ENCODE data around the gene SH3RF3. TPM values are rescaled to one million over a fixed set of nuclear protein-coding genes. Genes with fewer than 3 reads are reported as not detected.

Gene SH3RF3
- total and polyA plus RNA-seq, 2 of the 13 experiments (the other 11 are each of a cell fraction or from before 2014, with no cell fraction given) = 0.04 TPM; not detected in 1

- TF ChIP-seq HDAC1 (CRISPR knock-in tag; IDR thresholded peaks at IDR 0.05) = no peak
- no peak for TF ChIP-seq ZNF20 (CRISPR knock-in tag; IDR thresholded peaks at IDR 0.05)
- no peak for TF ChIP-seq ZNF570 (CRISPR knock-in tag; IDR thresholded peaks at IDR 0.05; ENCODE audit: borderline replicate concordance)
Observed at GRCh38 chr2:109313343-109313742, 184.3 kb downstream of the SH3RF3 start (continued).

- no peak overlapping the region for H3K4me3 ChIP-seq (replicated peaks in 1 of 3; ENCODE audit: insufficient read depth in 1 of 3, low read depth in 2 of 3, low read length in 3 of 3)
- no TSS peak for BruUV-seq (replicated peaks)
- intact Hi-C loops (cut with micrococcal nuclease; ENCODE audit: unreplicated experiment) = no loop called here
- H3K4me2 ChIP-seq (ENCODE audit: low read depth, low read length) = no peak overlapping the region
- no peak for TF ChIP-seq ATF4 (CRISPR knock-in tag; IDR thresholded peaks at IDR 0.05)
- H3K9me3 ChIP-seq (ENCODE audit: low read length) = no peaks in the 10 kb centered on the region
- H3K27ac ChIP-seq (ENCODE audit: extremely low read length, insufficient read depth, low read length) = no peak overlapping the region
- no peak overlapping the region for H3K9ac ChIP-seq (ENCODE audit: insufficient read depth, low read depth, low read length)
- H2AFZ ChIP-seq (ENCODE audit: low read length) = no peak overlapping the region
- FAIRE-seq (no peak), DNase-seq (ENCODE audit: low spot score) (no peak), ATAC-seq (no peak)
- CTCF ChIA-PET (ENCODE audit: low intra/inter-chr PET ratio, low total read pairs) = no interaction called here
- H3K27me3 ChIP-seq (ENCODE audit: control insufficient read depth in 1 of 2, insufficient read depth in 2 of 2, low read length in 2 of 2) = peaks cover 9 to 43% of the 10 kb centered on the region in 2 experiments; a peak in 4 of 5 replicates
- 67% methylated on average over 1 of the region's 2 CpGs for WGBS (ENCODE audit: low lambda C conversion rate)
- POLR2A ChIA-PET = no interaction called here
- H3K79me2 ChIP-seq (ENCODE audit: insufficient read depth, low read length) = no peaks in the 10 kb centered on the region
- in situ Hi-C loops (cut with HindIII; ENCODE audit: extremely low pct_ligation_motif_present, low pct_unique_long_range_greater_than_20kb) = no loop called here
- H3K36me3 ChIP-seq (replicated peaks in 1 of 2; ENCODE audit: control insufficient read depth in 1 of 2, insufficient read depth in 2 of 2, low read length in 2 of 2) = no peaks in the 10 kb centered on the region
- H4K20me1 ChIP-seq (ENCODE audit: insufficient read depth, low read length) = no peaks in the 10 kb centered on the region
- H3K4me1 ChIP-seq (ENCODE audit: insufficient read depth, low read length) = peaks cover 17% of the 10 kb centered on the region
Observed at GRCh38 chr2:109316091-109316490, 187.1 kb downstream of the SH3RF3 start.

GRCh38 chr2:109317471-109318095, 188.6 kb downstream of the SH3RF3 start:
- FAIRE-seq (peak; percentile 62), DNase-seq (ENCODE audit: low spot score) (no peak), ATAC-seq (peak; percentile 36; the same call in 2 of the 3 replicates)
- H2AFZ ChIP-seq (ENCODE audit: low read length) = no peak overlapping the region
- no peak overlapping the region for H3K27ac ChIP-seq (ENCODE audit: extremely low read length, insufficient read depth, low read length)
- no peak overlapping the region for H3K9ac ChIP-seq (ENCODE audit: insufficient read depth, low read depth, low read length)
- no peak overlapping the region for H3K4me3 ChIP-seq (replicated peaks in 1 of 3; ENCODE audit: insufficient read depth in 1 of 3, low read depth in 2 of 3, low read length in 3 of 3)
- H3K79me2 ChIP-seq (ENCODE audit: insufficient read depth, low read length) = no peaks in the 10 kb centered on the region
- in situ Hi-C loops (cut with HindIII; ENCODE audit: extremely low pct_ligation_motif_present, low pct_unique_long_range_greater_than_20kb) = no loop called here
- no peaks in the 10 kb centered on the region for H3K9me3 ChIP-seq (ENCODE audit: low read length)
- intact Hi-C loops (cut with micrococcal nuclease; ENCODE audit: unreplicated experiment) = no loop called here
- BruUV-seq (replicated peaks) = no TSS peak
- peaks cover 17% of the 10 kb centered on the region for H3K4me1 ChIP-seq (ENCODE audit: insufficient read depth, low read length)
- CTCF ChIA-PET (ENCODE audit: low intra/inter-chr PET ratio, low total read pairs) = no interaction called here
- H3K36me3 ChIP-seq (replicated peaks in 1 of 2; ENCODE audit: control insufficient read depth in 1 of 2, insufficient read depth in 2 of 2, low read length in 2 of 2) = no peaks in the 10 kb centered on the region
- peaks cover 9 to 43% of the 10 kb centered on the region in 2 experiments; a peak in 4 of 5 replicates for H3K27me3 ChIP-seq (ENCODE audit: control insufficient read depth in 1 of 2, insufficient read depth in 2 of 2, low read length in 2 of 2)
- peak overlapping the region; percentile 54 for H3K4me2 ChIP-seq (ENCODE audit: low read depth, low read length)
- POLR2A ChIA-PET = no interaction called here
- 13% methylated on average over 15 of the region's 15 CpGs for WGBS (ENCODE audit: low lambda C conversion rate)
- no peaks in the 10 kb centered on the region for H4K20me1 ChIP-seq (ENCODE audit: insufficient read depth, low read length)
- TF ChIP-seq TSC22D2 (CRISPR knock-in tag; IDR thresholded peaks at IDR 0.05; ENCODE audit: borderline replicate concordance) (no peak), FOXO4 (CRISPR knock-in tag; conservative IDR thresholded peaks at IDR 0.05) (0 out of 2 replicates have a peak, but pooled peaks have one; percentile 75), TP53 (CRISPR knock-in tag; conservative IDR thresholded peaks at IDR 0.05) (no peak), FOXA3 (CRISPR knock-in tag; IDR thresholded peaks at IDR 0.05) (no peak), CHCHD3 (CRISPR knock-in tag; IDR thresholded peaks at IDR 0.05) (no peak), TEAD2 (CRISPR knock-in tag; IDR thresholded peaks at IDR 0.05) (no peak), STAT6 (CRISPR knock-in tag; IDR thresholded peaks at IDR 0.05; ENCODE audit: borderline replicate concordance) (no peak)
